Measurements from ENCODE around the gene PDE2A. TPM values are rescaled to one million over a fixed set of nuclear protein-coding genes. Genes with fewer than 3 reads are reported as not detected.

Gene PDE2A
- total and polyA plus RNA-seq, 2 donors from 2014 or later: 12.6 to 42.0 TPM

DNA sequence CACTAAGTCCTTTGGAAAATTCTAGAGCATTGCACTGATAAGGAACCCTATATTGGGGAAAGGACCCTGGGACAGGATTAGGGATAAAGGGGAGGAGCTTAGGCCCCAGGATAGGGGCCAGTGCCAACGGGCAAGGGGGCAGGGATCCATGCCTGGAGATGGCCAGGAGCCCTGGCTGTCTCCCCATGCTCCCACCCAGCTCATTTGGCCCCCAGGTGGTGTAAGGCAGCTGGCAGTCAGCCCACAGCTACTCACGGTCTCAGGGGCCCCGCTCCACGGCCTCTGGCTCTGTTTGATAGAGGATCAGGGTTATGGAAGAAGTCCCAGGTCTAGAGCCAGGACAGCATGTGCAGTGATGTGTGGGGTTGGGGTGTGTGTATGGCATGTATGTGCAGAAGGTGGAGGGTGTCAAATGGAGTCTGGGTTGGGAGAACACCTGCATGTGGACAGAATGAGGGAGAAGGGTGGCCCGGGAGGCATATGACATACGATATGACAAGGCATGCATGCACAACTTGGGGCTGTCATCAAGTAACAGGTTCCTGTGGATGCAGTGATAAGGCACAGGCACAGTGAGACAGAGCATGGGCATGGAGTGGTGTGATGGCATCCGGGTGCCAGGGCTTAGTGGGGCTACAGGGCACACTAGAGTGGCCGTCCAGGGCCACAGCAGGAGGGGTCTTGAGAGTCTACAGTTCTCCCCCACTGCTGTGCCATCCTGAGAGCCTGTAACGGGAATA is 18.4 kb upstream of the PDE2A start:
- no peaks in the 10 kb centered on the region for H3K4me1 ChIP-seq (ENCODE audit: control insufficient read depth in 2 of 3, insufficient read depth in 2 of 3, low read depth in 1 of 3, low read length in 3 of 3)
- TF ChIP-seq, protein P1, sequence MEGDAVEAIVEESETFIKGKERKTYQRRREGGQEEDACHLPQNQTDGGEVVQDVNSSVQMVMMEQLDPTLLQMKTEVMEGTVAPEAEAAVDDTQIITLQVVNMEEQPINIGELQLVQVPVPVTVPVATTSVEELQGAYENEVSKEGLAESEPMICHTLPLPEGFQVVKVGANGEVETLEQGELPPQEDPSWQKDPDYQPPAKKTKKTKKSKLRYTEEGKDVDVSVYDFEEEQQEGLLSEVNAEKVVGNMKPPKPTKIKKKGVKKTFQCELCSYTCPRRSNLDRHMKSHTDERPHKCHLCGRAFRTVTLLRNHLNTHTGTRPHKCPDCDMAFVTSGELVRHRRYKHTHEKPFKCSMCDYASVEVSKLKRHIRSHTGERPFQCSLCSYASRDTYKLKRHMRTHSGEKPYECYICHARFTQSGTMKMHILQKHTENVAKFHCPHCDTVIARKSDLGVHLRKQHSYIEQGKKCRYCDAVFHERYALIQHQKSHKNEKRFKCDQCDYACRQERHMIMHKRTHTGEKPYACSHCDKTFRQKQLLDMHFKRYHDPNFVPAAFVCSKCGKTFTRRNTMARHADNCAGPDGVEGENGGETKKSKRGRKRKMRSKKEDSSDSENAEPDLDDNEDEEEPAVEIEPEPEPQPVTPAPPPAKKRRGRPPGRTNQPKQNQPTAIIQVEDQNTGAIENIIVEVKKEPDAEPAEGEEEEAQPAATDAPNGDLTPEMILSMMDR (IDR thresholded peaks at IDR 0.05; ENCODE audit: borderline replicate concordance, extremely low read depth, insufficient read depth): no peak
- no peak overlapping the region for H3K27ac ChIP-seq (ENCODE audit: low read depth in 2 of 2, low read length in 2 of 2)
- DNase-seq (peak in 1 of 5 donors; percentile 60), FAIRE-seq (no peak)
- no peaks in the 10 kb centered on the region for H3K27me3 ChIP-seq (ENCODE audit: control insufficient read depth, insufficient read depth, low read length)
- H3K36me3 ChIP-seq (ENCODE audit: control insufficient read depth in 2 of 3, insufficient read depth in 3 of 3, low read length in 3 of 3): peaks cover 7 to 73% (median 54%) of the 10 kb centered on the region in 3 donors
- no peak overlapping the region for H3K9ac ChIP-seq (ENCODE audit: low read length in 3 of 3)
- no peak overlapping the region for H3K4me3 ChIP-seq (ENCODE audit: low read length in 3 of 3)
- H3K9me3 ChIP-seq (ENCODE audit: control insufficient read depth in 2 of 3, insufficient read depth in 1 of 3, low read length in 3 of 3): no peaks in the 10 kb centered on the region
- intact Hi-C loops (cut with DNase I): no loop called here

DNA sequence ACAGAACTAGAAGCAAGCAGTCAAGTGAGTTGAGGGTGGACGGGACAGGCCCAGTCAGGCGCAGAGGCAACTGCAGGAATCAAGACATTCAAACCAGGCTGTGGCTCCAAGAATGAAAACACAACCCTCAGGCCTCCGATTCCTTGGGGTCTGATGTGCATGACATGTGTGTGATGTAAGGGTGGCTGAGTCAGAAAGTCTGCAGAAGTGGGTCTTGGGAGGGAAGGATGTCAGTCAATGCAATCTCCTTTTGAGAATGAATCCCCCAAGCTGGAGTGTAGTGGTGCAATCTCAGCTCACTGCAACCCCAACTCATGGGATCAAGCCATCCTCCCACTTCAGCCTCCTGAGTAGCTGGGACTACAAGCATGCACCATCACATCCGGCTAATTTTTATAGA is 15.9 kb upstream of the PDE2A start:
- Histone ChIP-seq H3K9ac (ENCODE audit: low read length in 3 of 3) (no peak overlapping the region), H3K36me3 (ENCODE audit: control insufficient read depth in 2 of 3, insufficient read depth in 3 of 3, low read length in 3 of 3) (peaks cover 7 to 53% (median 48%) of the 10 kb centered on the region in 3 donors), H3K27ac (ENCODE audit: low read depth in 2 of 2, low read length in 2 of 2) (no peak overlapping the region), H3K27me3 (ENCODE audit: control insufficient read depth, insufficient read depth, low read length) (no peaks in the 10 kb centered on the region), H3K4me1 (ENCODE audit: control insufficient read depth in 2 of 3, insufficient read depth in 2 of 3, low read depth in 1 of 3, low read length in 3 of 3) (peaks cover 0 to 2% (median 0%) of the 10 kb centered on the region in 3 donors), H3K4me3 (ENCODE audit: low read length in 3 of 3) (no peak overlapping the region), H3K9me3 (ENCODE audit: control insufficient read depth in 2 of 3, insufficient read depth in 1 of 3, low read length in 3 of 3) (no peaks in the 10 kb centered on the region)
- FAIRE-seq (no peak), DNase-seq (no peak)
- TF ChIP-seq, protein P1 (IDR thresholded peaks at IDR 0.05; ENCODE audit: borderline replicate concordance, extremely low read depth, insufficient read depth): no peak
- intact Hi-C loops (cut with DNase I): no loop called here

DNA sequence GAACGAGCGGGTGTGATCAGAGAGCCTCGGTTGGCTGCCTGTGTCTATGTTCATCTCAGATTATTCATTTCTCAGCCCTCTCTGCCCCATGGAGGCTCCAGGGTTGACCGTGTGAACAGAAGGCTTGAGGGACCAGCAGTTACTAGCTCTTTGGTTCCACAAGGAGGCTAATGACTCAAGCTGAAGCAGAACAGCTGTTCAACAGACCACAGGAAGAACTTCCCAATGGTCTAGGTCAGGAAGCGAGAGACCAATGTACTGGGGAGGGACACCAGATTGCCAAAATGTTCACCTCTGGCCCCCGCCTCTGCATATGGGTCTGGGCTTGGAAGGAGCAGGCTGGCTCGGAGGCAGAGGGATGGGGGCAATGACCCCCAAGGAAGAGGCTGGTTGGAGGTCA is 14.7 kb upstream of the PDE2A start:
- no peaks in the 10 kb centered on the region for H3K9me3 ChIP-seq (ENCODE audit: control insufficient read depth in 2 of 3, insufficient read depth in 1 of 3, low read length in 3 of 3)
- no peak overlapping the region for H3K27ac ChIP-seq (ENCODE audit: low read depth in 2 of 2, low read length in 2 of 2)
- peaks cover 3 to 44% (median 41%) of the 10 kb centered on the region in 3 donors for H3K36me3 ChIP-seq (ENCODE audit: control insufficient read depth in 2 of 3, insufficient read depth in 3 of 3, low read length in 3 of 3)
- H3K27me3 ChIP-seq (ENCODE audit: control insufficient read depth, insufficient read depth, low read length): no peaks in the 10 kb centered on the region
- DNase-seq: peak in 1 of 5 donors; percentile 57
- no peak for FAIRE-seq
- intact Hi-C loops (cut with DNase I): no loop called here
- H3K9ac ChIP-seq (ENCODE audit: low read length in 3 of 3): no peak overlapping the region
- TF ChIP-seq, protein P1 (IDR thresholded peaks at IDR 0.05; ENCODE audit: borderline replicate concordance, extremely low read depth, insufficient read depth): no peak
- H3K4me1 ChIP-seq (ENCODE audit: control insufficient read depth in 2 of 3, insufficient read depth in 2 of 3, low read depth in 1 of 3, low read length in 3 of 3): peaks cover 0 to 2% (median 0%) of the 10 kb centered on the region in 3 donors
- no peak overlapping the region for H3K4me3 ChIP-seq (ENCODE audit: low read length in 3 of 3)
